IMR-90 (cell line): ENCODE results near the gene KRT77. TPM values are rescaled to one million over a fixed set of nuclear protein-coding genes. Genes with fewer than 3 reads are reported as not detected.

Experiments
- ATAC-seq: fragments of 200-7000 bp; cut with Tn5 transposase; 2 replicates; pipeline ENCODE4 v1.9.1; 2020; ENCODE audit warnings: low read depth, mild to moderate bottlenecking, moderate library complexity
- BruUV-seq: library from RNA; stranded (reverse); fragments of 400-500 nt; replicated peaks from 2 replicates; lab custom pipeline; 2021; lab: Mats Ljungman, UMichigan
- CTCF ChIA-PET: fragments of 300-600 bp; formaldehyde crosslinking; extraction: SDS; loops from one replicate; lab custom pipeline; 2021; ENCODE audit warnings: antibody characterized with exemption; lab: Yijun Ruan, JAX
- POLR2A ChIA-PET: fragments of 300-600 bp; sonication (Branson Sonifier 250); formaldehyde crosslinking; loops from one replicate; lab custom pipeline; 2022; ENCODE audit warnings: antibody characterized with exemption; ENCODE audit not compliant: unreplicated experiment; lab: Charles Lee
- DNase-seq: peaks from one replicate; pipeline ENCODE4 v3.0.0; 2013
- H2AFZ ChIP-seq: replicated peaks from 2 replicates; pipeline ENCODE3; 2013; ENCODE audit warnings: low read length, mild to moderate bottlenecking; ENCODE audit not compliant: poor library complexity
- H2AK5ac ChIP-seq: 2 replicates; pipeline ENCODE4 v1.6.1; 2013; ENCODE audit warnings: low read depth, low read length, inconsistent platforms
- H2AK9ac ChIP-seq: replicated peaks from 2 replicates; pipeline ENCODE3; 2013; ENCODE audit warnings: mild to moderate bottlenecking, low read depth, low read length, moderate library complexity; ENCODE audit not compliant: poor library complexity
- H2BK120ac ChIP-seq: 2 replicates; pipeline ENCODE4 v1.6.1; 2013; ENCODE audit warnings: low read depth, low read length, inconsistent platforms
- H2BK15ac ChIP-seq: 3 replicates; pipeline ENCODE4 v1.6.1; 2013; ENCODE audit warnings: low read depth, low read length, inconsistent platforms
- H2BK20ac ChIP-seq: 2 replicates; pipeline ENCODE4 v1.6.1; 2013; ENCODE audit warnings: low read depth, mild to moderate bottlenecking, inconsistent platforms, low read length, moderate library complexity
- H2BK5ac ChIP-seq: 2 replicates; pipeline ENCODE4 v1.6.1; 2013; ENCODE audit warnings: mild to moderate bottlenecking, low read depth, low read length, inconsistent platforms; ENCODE audit not compliant: poor library complexity, severe bottlenecking
- H3K14ac ChIP-seq: replicated peaks from 2 replicates; pipeline ENCODE4 v1.6.1; 2013; ENCODE audit warnings: low read depth, low read length, inconsistent platforms
- H3K18ac ChIP-seq: 2 replicates; pipeline ENCODE4 v1.6.1; 2013; ENCODE audit warnings: low read depth, low read length, control low read depth
- H3K23ac ChIP-seq: 2 replicates; pipeline ENCODE4 v1.6.1; 2013; ENCODE audit warnings: low read depth, low read length, inconsistent platforms
- H3K27ac ChIP-seq: 2 replicates; pipeline ENCODE4 v1.5.1; 2013; ENCODE audit warnings: mild to moderate bottlenecking, control low read depth, low read length; ENCODE audit not compliant: insufficient read depth
- H3K27me3 ChIP-seq: 2 replicates; pipeline ENCODE4 v1.6.1; 2013; ENCODE audit warnings: low read length; ENCODE audit not compliant: control insufficient read depth, insufficient read depth
- H3K36me3 ChIP-seq: 2 replicates; pipeline ENCODE4 v1.6.1; 2013; ENCODE audit warnings: low read length, mixed read lengths; ENCODE audit not compliant: control insufficient read depth, insufficient read depth
- H3K4ac ChIP-seq: 2 replicates; pipeline ENCODE4 v1.6.1; 2013; ENCODE audit warnings: low read depth, low read length, inconsistent platforms
- H3K4me1 ChIP-seq: 2 replicates; pipeline ENCODE4 v1.6.1; 2013; ENCODE audit warnings: low read length, mixed read lengths; ENCODE audit not compliant: control insufficient read depth, insufficient read depth
- H3K4me2 ChIP-seq: 2 replicates; pipeline ENCODE4 v1.6.1; 2013; ENCODE audit warnings: low read depth, mild to moderate bottlenecking, control low read depth, low read length, moderate library complexity
- H3K4me3 ChIP-seq: 2 replicates; pipeline ENCODE4 v1.5.1; 2013; ENCODE audit warnings: low read depth, mild to moderate bottlenecking, control low read depth, low read length, moderate library complexity; ENCODE audit not compliant: insufficient read depth
- H3K56ac ChIP-seq: 2 replicates; pipeline ENCODE4 v1.6.1; 2013; ENCODE audit warnings: low read length, inconsistent platforms; ENCODE audit not compliant: insufficient read depth; ENCODE audit errors: extremely low read depth
- H3K79me1 ChIP-seq, 2 experiments: 2 replicates each; pipeline ENCODE4 v1.6.1; 2013; ENCODE audit warnings: low read length in 2 of 2, inconsistent platforms in 1 of 2, low read depth in 1 of 2
- H3K9ac ChIP-seq: 2 replicates; pipeline ENCODE4 v1.6.1; 2013; ENCODE audit warnings: low read depth, low read length, control low read depth
- H3K9me1 ChIP-seq: 2 replicates; pipeline ENCODE4 v1.6.1; 2013; ENCODE audit warnings: low read length, inconsistent platforms; ENCODE audit not compliant: insufficient read depth
- H3K9me3 ChIP-seq: 2 replicates; pipeline ENCODE4 v1.6.1; 2013; ENCODE audit warnings: low read length; ENCODE audit not compliant: control insufficient read depth, insufficient read depth
- H4K20me1 ChIP-seq: 2 replicates; pipeline ENCODE4 v1.6.1; 2013; ENCODE audit warnings: low read length, inconsistent platforms; ENCODE audit not compliant: insufficient read depth
- H4K5ac ChIP-seq: 2 replicates; pipeline ENCODE4 v1.6.1; 2013; ENCODE audit warnings: mild to moderate bottlenecking, low read depth, low read length, control low read depth
- H4K8ac ChIP-seq, 2 experiments: 2 replicates each; pipeline ENCODE4 v1.6.1; 2013; ENCODE audit warnings: low read depth in 2 of 2, low read length in 2 of 2, control low read depth in 1 of 2, inconsistent platforms in 1 of 2
- H4K91ac ChIP-seq: 2 replicates; pipeline ENCODE4 v1.6.1; 2013; ENCODE audit warnings: low read depth, low read length, inconsistent platforms; ENCODE audit not compliant: insufficient read depth
- RAD21 ChIP-seq: IDR thresholded peaks from 2 replicates; pipeline ENCODE4 v1.6.1; 2012; ENCODE audit warnings: low read length, improper control_type of control experiment
- dilution Hi-C: fragments of 300-500 bp; cut with HindIII; formaldehyde crosslinking; loops from one replicate; pipeline ENCODE4 v1.14.3; 2018; ENCODE audit warnings: low sequenced_read_pairs; ENCODE audit not compliant: unreplicated experiment
- in situ Hi-C: fragments of 300-500 bp; cut with MboI; formaldehyde crosslinking; loops from 3 replicates; pipeline ENCODE4 v1.14.3; 2019; ENCODE audit warnings: low sequenced_read_pairs, inconsistent platforms, mixed read lengths
- intact Hi-C: fragments of 100-400 bp; cut with micrococcal nuclease; formaldehyde crosslinking; loops from 2 replicates; pipeline ENCODE4 v1.10.0; 2022
- polyA plus RNA-seq, 3 experiments: library from polyadenylated mRNA; depleted of rRNA; stranded (reverse); fragments of >200 nt; gene quantifications; 2 replicates each; pipeline ENCODE4 v1.2.3, GENCODE V29; 2012; ENCODE audit warnings: low replicate concordance in 1 of 3
- total RNA-seq: library from RNA; depleted of rRNA; stranded (reverse); fragments of >200 nt; gene quantifications from 2 replicates; pipeline ENCODE4 v1.2.3, GENCODE V29; 2012

Gene KRT77
- total and polyA plus RNA-seq, 2 of the 4 experiments (the other 2 are of a cell fraction): not detected

GRCh38 chr12:52663420-52663819, 39.9 kb downstream of the KRT77 start:
- no peak overlapping the region for H4K8ac ChIP-seq
- in situ Hi-C loops: no loop called here

More at GRCh38 chr12:52663420-52663819, 39.9 kb downstream of the KRT77 start:
- no peak overlapping the region for H2BK20ac ChIP-seq
- no peak overlapping the region for H3K4me2 ChIP-seq
- H4K91ac ChIP-seq: no peak overlapping the region
- ChIA-PET CTCF (no interaction called here), POLR2A (no interaction called here)
- H2AK5ac ChIP-seq: no peak overlapping the region
- no TSS peak for BruUV-seq
- H3K79me1 ChIP-seq: no peaks in the 10 kb centered on the region
- no peak overlapping the region for H3K14ac ChIP-seq
- no peaks in the 10 kb centered on the region for H3K9me1 ChIP-seq
- no peak overlapping the region for H3K27ac ChIP-seq
- H3K18ac ChIP-seq: no peak overlapping the region
- no peak overlapping the region for H3K23ac ChIP-seq
- dilution Hi-C loops: no loop called here
- H3K56ac ChIP-seq: no peak overlapping the region
- no peak overlapping the region for H3K4ac ChIP-seq
- H3K4me1 ChIP-seq: no peaks in the 10 kb centered on the region
- no peak overlapping the region for H2AK9ac ChIP-seq
- no peak overlapping the region for H2BK5ac ChIP-seq
- no peak overlapping the region for H2BK120ac ChIP-seq
- H3K9me3 ChIP-seq: no peaks in the 10 kb centered on the region
- H2BK15ac ChIP-seq: no peak overlapping the region
- intact Hi-C loops: no loop called here
- H3K27me3 ChIP-seq: peaks cover 17% of the 10 kb centered on the region
- DNase-seq (no peak), ATAC-seq (no peak)
- H3K9ac ChIP-seq: no peak overlapping the region
- no peak for TF ChIP-seq RAD21
- no peak overlapping the region for H2AFZ ChIP-seq
- no peak overlapping the region for H3K4me3 ChIP-seq
- H3K36me3 ChIP-seq: no peaks in the 10 kb centered on the region
- no peak overlapping the region for H4K5ac ChIP-seq
- no peaks in the 10 kb centered on the region for H4K20me1 ChIP-seq
